GM21423 (cell line): ENCODE results near the gene RAPGEF4.
"Not testable (repeated sequence)": the region's sequence is repeated elsewhere in the genome, so short reads cannot be mapped to it uniquely, and the experiment has no call there.

Source experiments
- ATAC-seq: cut with Tn5 transposase; IDR thresholded peaks from one replicate; pipeline ENCODE4 v1.9.1; 2021; ENCODE audit warnings: mild to moderate bottlenecking, moderate library complexity; ENCODE audit not compliant: unreplicated experiment

The RAPGEF4 gene

DNA sequence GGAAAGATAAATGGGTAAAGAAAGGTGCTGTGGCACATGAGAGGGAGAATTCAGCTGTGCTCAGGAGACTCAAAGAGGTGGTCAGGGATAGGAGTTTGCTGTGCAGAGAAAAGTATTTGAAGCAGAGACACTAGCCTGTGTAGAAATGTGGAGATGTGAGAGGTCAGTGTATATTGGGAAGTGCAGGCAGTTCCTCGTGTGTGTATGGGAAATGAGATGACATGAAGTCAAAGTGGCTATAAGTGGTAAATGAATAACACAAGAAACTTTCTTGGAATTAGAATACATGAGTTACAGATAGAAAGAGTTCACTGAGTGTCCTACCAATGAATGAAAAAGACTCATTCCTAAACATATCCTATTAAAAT, 351.6 kb downstream of the RAPGEF4 start:
- ATAC-seq, result no peak

DNA sequence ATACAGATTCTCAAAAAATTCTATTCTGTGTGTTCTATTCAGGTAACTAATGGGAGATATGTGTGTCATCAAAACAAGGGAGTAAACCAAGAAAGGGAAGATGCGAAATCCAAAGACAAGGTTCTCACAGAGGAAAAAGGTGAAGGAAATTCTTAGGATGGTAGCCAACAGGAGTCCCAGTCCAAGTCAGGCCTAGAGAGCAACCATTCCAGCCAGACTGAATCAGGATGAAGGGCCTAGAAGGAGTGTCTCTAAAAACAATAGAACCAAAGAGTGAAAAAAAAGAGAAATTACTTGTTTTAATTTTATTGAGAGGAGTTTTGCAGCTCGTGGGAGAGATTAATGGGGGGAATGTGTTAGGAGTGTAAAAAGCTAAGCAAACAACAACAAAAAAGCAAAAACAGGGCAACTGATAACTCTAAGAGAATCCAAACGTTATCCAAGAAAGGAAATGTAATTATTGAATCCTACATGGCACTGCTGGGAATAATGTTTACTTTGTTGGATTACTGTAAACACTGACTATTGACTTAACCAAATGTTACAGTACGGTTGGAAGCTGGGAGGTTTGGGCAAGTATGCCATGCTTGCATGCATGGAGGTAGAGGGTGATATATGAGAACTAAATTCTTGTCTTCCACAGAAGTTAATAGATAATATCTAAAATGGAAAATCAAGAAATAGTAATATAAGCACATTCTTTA, 352.3 kb downstream of the RAPGEF4 start:
- no peak for ATAC-seq

DNA sequence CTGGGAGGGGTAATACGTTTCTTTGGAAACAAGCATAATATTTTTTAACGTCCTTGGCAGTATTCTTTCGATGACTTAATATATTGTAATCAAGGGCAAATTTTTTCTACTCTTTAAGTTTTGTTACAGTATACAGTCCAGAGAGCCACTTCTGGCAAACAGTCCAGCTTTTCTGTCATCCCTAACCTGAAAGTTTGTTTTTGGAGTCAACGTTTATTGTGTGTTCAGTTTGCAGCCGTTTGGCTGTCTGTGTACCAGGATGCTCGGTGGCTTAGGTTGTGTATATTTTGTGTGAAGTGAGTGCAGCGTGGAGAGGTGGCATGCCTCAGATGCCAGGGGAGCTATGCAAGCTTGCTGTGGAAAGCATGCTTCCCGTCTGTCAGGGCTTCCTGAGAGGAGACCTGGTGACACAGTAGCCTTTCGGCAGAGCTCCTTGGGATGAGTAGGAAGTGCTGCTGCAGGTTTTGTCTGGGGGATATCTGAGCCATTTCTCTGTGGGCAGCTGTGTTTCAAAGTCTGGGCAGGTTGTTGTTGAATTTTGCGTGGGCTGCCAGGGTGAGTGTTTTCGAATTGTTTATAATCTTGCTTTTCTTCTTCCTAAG, 354.7 kb downstream of the RAPGEF4 start:
- ATAC-seq, result no peak

- no peak for ATAC-seq
These were observed 355.5 kb downstream of the RAPGEF4 start for GRCh38 chr2:173090973-173091660.

GRCh38 chr2:173091910-173092309, 356.3 kb downstream of the RAPGEF4 start:
- ATAC-seq, result no peak

DNA sequence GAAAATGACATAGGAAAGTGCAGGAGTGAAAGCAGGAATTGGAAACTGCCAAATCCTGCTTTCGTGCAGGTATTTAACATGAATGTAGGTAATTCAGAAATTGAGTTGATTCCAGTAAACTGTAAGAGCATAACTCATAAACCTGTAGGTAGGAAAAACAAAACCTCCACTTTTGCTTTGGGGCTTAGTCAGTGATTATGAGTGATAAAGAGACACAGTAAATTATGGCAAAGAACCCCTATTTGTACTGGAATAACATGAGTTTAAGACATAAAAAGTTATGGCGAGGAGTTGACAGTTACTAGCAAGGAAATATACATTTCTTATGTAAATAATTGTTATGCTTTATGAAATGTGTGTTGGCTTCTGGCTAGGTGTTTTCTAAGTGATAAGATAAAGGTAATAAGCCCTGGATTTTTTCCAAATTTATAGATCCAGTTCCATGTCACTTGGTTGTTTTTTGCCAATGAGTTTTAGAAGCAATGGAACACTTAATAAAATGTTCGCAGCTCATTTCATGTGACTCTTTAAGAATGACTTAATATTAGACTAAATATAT, 357.3 kb downstream of the RAPGEF4 start:
- no peak for ATAC-seq

- ATAC-seq, result not testable (repeated sequence)
These were observed 358.0 kb downstream of the RAPGEF4 start for GRCh38 chr2:173093617-173094016.

DNA sequence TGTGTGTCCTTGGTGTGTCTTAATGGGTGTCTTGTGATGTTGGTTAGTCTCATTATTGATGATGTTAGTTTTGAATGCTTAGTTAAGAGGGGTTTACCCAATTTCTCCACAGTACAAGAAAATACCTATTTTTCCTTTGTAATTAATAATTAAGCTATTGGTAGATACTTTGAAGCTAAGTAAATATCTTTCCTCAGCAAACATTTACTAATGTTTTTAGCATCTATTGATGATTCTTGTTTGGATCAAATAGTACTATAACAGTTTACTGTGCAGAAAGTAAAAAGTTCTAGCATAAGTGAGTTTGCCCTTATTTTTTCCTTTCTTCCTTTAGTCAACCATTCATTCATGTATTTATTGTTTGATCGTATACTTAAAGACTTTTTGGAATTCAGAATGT, 359.1 kb downstream of the RAPGEF4 start:
- ATAC-seq, result no peak

DNA sequence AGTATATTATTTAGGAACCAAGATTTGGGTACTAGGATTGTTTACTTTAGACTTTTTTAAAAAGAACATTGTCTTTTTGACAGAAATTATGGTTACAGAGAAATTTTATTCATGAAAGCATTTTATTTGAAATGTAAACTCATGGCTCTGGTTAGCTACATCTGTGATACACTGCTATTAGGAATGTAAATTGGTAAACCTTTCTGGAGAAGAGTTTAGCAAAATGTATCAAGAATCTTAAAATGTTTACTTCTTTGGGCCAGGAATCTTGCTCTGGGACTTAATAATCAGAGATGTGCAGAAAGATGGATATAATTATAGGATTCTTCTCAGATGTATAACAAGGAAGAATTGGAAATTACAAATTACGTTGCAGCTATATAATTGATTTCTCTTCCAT, 359.7 kb downstream of the RAPGEF4 start:
- no peak for ATAC-seq

DNA sequence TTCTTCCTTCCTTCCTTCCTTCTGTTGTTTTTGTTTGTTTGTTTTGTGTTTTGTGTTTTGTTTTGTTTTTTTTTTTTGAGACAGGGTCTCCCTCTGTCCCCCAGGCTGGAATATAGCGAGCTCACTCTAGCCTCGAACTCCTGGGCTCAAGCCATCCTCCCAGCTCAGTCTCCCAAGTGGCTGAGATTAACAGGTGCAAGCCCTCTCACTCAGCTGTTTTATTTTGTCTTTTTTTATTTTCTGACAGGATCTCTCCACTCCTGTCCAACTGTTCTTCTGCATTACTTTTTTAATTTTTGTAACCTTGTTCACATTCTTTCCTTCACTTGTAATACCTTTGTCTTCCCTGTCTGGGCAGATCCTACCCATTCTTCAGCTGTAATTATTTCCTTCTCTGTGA, 363.6 kb downstream of the RAPGEF4 start:
- ATAC-seq, result no peak

- ATAC-seq, result no peak
These were observed 364.2 kb downstream of the RAPGEF4 start for GRCh38 chr2:173099804-173100203.

- peak; percentile 75 for ATAC-seq
These were observed 366.0 kb downstream of the RAPGEF4 start for GRCh38 chr2:173101687-173102086.
